PC-9 (cell line): ENCODE measurements around the gene TMEM266. TPM values are rescaled to one million over a fixed set of nuclear protein-coding genes. Genes with fewer than 3 reads are reported as not detected.

Experiments used
- BruUV-seq: library from RNA; stranded (reverse); fragments of 400-500 nt; replicated peaks from 2 replicates; lab custom pipeline; 2021; lab: Mats Ljungman, UMichigan
- CTCF ChIA-PET: fragments of 300-600 bp; sonication (Branson Sonifier 250); formaldehyde crosslinking; loops from one replicate; lab custom pipeline; 2022; ENCODE audit warnings: antibody characterized with exemption; lab: Charles Lee
- POLR2A ChIA-PET: fragments of 300-600 bp; sonication (Branson Sonifier 250); formaldehyde crosslinking; loops from one replicate; lab custom pipeline; 2022; ENCODE audit warnings: antibody characterized with exemption; ENCODE audit not compliant: unreplicated experiment; lab: Charles Lee
- DNase-seq, 2 experiments: peaks; one replicate each; pipeline versions ENCODE4 v3.0.0 to v3.0.0-alpha.2; 2015 to 2022; ENCODE audit warnings: mixed read lengths in 1 of 2
- H2AFZ ChIP-seq: fragments of 200-600 bp; sonication (generic); 2 replicates; pipeline ENCODE4 v1.8.1; 2017; ENCODE audit warnings: antibody characterized with exemption
- H3F3A ChIP-seq: fragments of 200-600 bp; sonication (generic); 2 replicates; pipeline ENCODE4 v1.8.1; 2017; ENCODE audit warnings: antibody characterized with exemption, mild to moderate bottlenecking, low read depth; ENCODE audit not compliant: insufficient read depth
- H3K27ac ChIP-seq: fragments of 200-600 bp; sonication (generic); 2 replicates; pipeline ENCODE4 v1.6.1; 2016; ENCODE audit warnings: mixed run types
- H3K27me3 ChIP-seq: fragments of 200-600 bp; sonication (generic); 2 replicates; pipeline ENCODE4 v1.6.1; 2016; ENCODE audit warnings: low read depth, mixed run types; ENCODE audit not compliant: insufficient read depth
- H3K36me3 ChIP-seq: fragments of 200-600 bp; sonication (generic); 2 replicates; pipeline ENCODE4 v1.6.1; 2016; ENCODE audit warnings: low read depth, mixed run types
- H3K4me1 ChIP-seq: fragments of 200-600 bp; sonication (generic); replicated peaks from 2 replicates; pipeline ENCODE4 v1.6.1; 2016; ENCODE audit warnings: mixed run types; ENCODE audit not compliant: insufficient read depth
- H3K4me2 ChIP-seq: fragments of 200-600 bp; sonication (generic); 2 replicates; pipeline ENCODE4 v1.6.1; 2017; ENCODE audit warnings: mixed run types
- H3K4me3 ChIP-seq: fragments of 200-600 bp; sonication (generic); 2 replicates; pipeline ENCODE4 v1.6.1; 2016; ENCODE audit warnings: mixed run types
- H3K79me2 ChIP-seq: fragments of 200-600 bp; sonication (generic); 2 replicates; pipeline ENCODE4 v1.6.1; 2017; ENCODE audit warnings: low read depth, mixed run types
- H3K9me2 ChIP-seq: fragments of 200-600 bp; sonication (generic); 2 replicates; pipeline ENCODE4 v1.8.1; 2017; ENCODE audit warnings: mild to moderate bottlenecking; ENCODE audit not compliant: insufficient read depth
- H3K9me3 ChIP-seq: fragments of 200-600 bp; sonication (generic); 2 replicates; pipeline ENCODE4 v1.8.1; 2016; ENCODE audit warnings: low read depth; ENCODE audit not compliant: insufficient read depth
- H4K20me1 ChIP-seq: fragments of 200-600 bp; sonication (generic); 2 replicates; pipeline ENCODE4 v1.8.1; 2017; ENCODE audit not compliant: insufficient read depth
- CTCF ChIP-seq: fragments of 200-600 bp; sonication (generic); conservative IDR thresholded peaks from 2 replicates; pipeline ENCODE4 v1.6.1; 2017; ENCODE audit warnings: mixed run types, antibody characterized with exemption, mild to moderate bottlenecking, moderate library complexity
- EZH2 ChIP-seq: fragments of 200-600 bp; sonication (generic); IDR thresholded peaks from 2 replicates; pipeline ENCODE4 v1.8.0; 2017; ENCODE audit warnings: antibody characterized with exemption, low read depth
- intact Hi-C: fragments of 100-400 bp; cut with micrococcal nuclease; formaldehyde crosslinking; loops from one replicate; pipeline ENCODE4 v1.10.0; 2022; ENCODE audit not compliant: unreplicated experiment
- total RNA-seq: library from RNA; stranded (reverse); gene quantifications from 2 replicates; pipeline ENCODE4 v1.2.3, GENCODE V29; 2021

Gene TMEM266
- total RNA-seq, 1 experiment from 2014 or later = 0.41 TPM

DNA sequence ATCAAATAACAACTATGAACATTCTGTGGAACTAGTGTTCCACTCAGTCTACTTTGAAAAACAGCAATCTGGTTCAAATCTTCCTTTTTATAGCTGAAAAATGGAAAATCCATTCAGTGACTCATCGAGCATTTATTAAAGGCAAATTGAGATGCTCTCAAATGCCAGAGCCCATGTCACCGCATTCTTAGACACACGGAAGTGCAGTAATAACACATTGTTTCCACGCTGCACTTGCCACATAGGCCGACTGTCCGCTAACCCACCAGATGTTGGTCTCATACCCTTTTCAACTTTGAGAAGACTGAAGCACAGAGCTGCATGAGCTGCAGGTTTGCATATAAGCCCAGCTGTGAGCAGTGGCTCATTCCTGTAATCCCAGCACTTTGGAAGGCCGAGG lies 95.9 kb downstream of the TMEM266 start:
- no peaks in the 10 kb centered on the region for H4K20me1 ChIP-seq
- H3K4me3 ChIP-seq = no peak overlapping the region
- CTCF ChIA-PET = no interaction called here
- H3K4me2 ChIP-seq = no peak overlapping the region
- no peaks in the 10 kb centered on the region for H3K9me3 ChIP-seq
- no peaks in the 10 kb centered on the region for H3K9me2 ChIP-seq
- H3K27ac ChIP-seq = no peak overlapping the region
- H3K36me3 ChIP-seq = no peaks in the 10 kb centered on the region
- TF ChIP-seq EZH2 (no peak), CTCF (no peak)
- H3K4me1 ChIP-seq = peaks cover 11% of the 10 kb centered on the region
- DNase-seq = no peak
- H3K27me3 ChIP-seq = no peaks in the 10 kb centered on the region; the same call in 1 of the 2 replicates
- H3K79me2 ChIP-seq = no peaks in the 10 kb centered on the region
- H2AFZ ChIP-seq = no peak overlapping the region
- 0 out of 2 replicates have a peak, but pooled peaks cover 4% of the 10 kb centered on the region for H3F3A ChIP-seq
- POLR2A ChIA-PET = no interaction called here
- no TSS peak for BruUV-seq
- intact Hi-C loops = no loop called here

DNA sequence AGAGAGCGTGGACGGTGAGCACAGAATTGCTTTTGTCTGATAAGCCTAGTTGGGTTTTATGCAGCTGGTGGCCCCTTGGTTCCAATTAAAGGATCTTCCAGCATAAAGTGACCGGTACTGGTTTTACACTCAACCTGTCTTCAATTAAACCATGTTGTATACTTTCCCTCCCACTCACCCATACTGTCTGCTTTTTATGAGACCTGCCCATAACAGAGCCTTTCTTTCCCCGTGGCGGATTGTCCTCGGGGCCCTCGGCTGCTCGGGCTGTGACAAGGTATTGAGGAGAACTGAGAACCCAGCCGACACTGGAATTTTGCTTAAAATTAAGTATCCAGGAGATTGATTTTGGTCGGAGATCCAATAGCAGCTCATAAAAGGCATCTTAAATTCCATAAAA lies 98.4 kb downstream of the TMEM266 start:
- ChIA-PET POLR2A (no interaction called here), CTCF (no interaction called here)
- TF ChIP-seq CTCF (no peak), EZH2 (no peak)

GRCh38 chr15:76158815-76159214 lies 99.0 kb downstream of the TMEM266 start:
- TF ChIP-seq EZH2 (no peak), CTCF (no peak)
- H3K9me2 ChIP-seq = no peaks in the 10 kb centered on the region
- CTCF ChIA-PET = no interaction called here
- no peaks in the 10 kb centered on the region for H3K9me3 ChIP-seq
- no peak for DNase-seq
- no peaks in the 10 kb centered on the region for H3K36me3 ChIP-seq
- H3K4me1 ChIP-seq = no peaks in the 10 kb centered on the region
- no peak overlapping the region for H3K27ac ChIP-seq
- H3K27me3 ChIP-seq = no peaks in the 10 kb centered on the region; the same call in 1 of the 2 replicates
- H2AFZ ChIP-seq = no peak overlapping the region
- no TSS peak for BruUV-seq
- H3F3A ChIP-seq = no peaks in the 10 kb centered on the region
- H3K79me2 ChIP-seq = no peaks in the 10 kb centered on the region
- intact Hi-C loops = no loop called here
- no peak overlapping the region for H3K4me2 ChIP-seq
- POLR2A ChIA-PET = no interaction called here
- H3K4me3 ChIP-seq = no peak overlapping the region
- no peaks in the 10 kb centered on the region for H4K20me1 ChIP-seq

More for the DNA sequence above, 98.4 kb downstream of the TMEM266 start:
- Histone ChIP-seq H3K4me1 (no peaks in the 10 kb centered on the region), H3K36me3 (no peaks in the 10 kb centered on the region), H3K4me3 (no peak overlapping the region), H3K9me3 (no peaks in the 10 kb centered on the region), H3K9me2 (no peaks in the 10 kb centered on the region), H2AFZ (no peak overlapping the region), H3K27ac (no peak overlapping the region), H4K20me1 (no peaks in the 10 kb centered on the region), H3F3A (no peaks in the 10 kb centered on the region), H3K4me2 (no peak overlapping the region), H3K79me2 (no peaks in the 10 kb centered on the region), H3K27me3 (no peaks in the 10 kb centered on the region; the same call in 1 of the 2 replicates)
- DNase-seq = no peak
- intact Hi-C loops = no loop called here
- no TSS peak for BruUV-seq
